GM12872 (cell line): Measurements from ENCODE around the gene FOXF1.

Experiments used
- CTCF ChIP-seq: IDR thresholded peaks from 3 replicates; pipeline ENCODE4 v1.5.1; 2011; ENCODE audit warnings: low read depth, mild to moderate bottlenecking, low read length, moderate library complexity; ENCODE audit not compliant: insufficient read depth

The FOXF1 gene

GRCh38 chr16:86536621-86537020 is 26.3 kb downstream of the FOXF1 start:
- no peak for TF ChIP-seq CTCF

- TF ChIP-seq CTCF = no peak
These were observed 27.2 kb downstream of the FOXF1 start for GRCh38 chr16:86537486-86537885.

- no peak for TF ChIP-seq CTCF
These were observed 28.0 kb downstream of the FOXF1 start for GRCh38 chr16:86538196-86538780.

- no peak for TF ChIP-seq CTCF
These were observed 30.6 kb downstream of the FOXF1 start for GRCh38 chr16:86540894-86541293.

- TF ChIP-seq CTCF = no peak
These were observed 31.2 kb downstream of the FOXF1 start for GRCh38 chr16:86541560-86541959.

- no peak for TF ChIP-seq CTCF
These were observed 32.7 kb downstream of the FOXF1 start for GRCh38 chr16:86542756-86543750.

GRCh38 chr16:86545481-86545880 is 35.2 kb downstream of the FOXF1 start:
- no peak for TF ChIP-seq CTCF
